SK-N-SH (cell line): ENCODE results near the gene ACACB. TPM values are rescaled to one million over a fixed set of nuclear protein-coding genes. Genes with fewer than 3 reads are reported as not detected.

Experiments
- CTCF ChIA-PET: fragments of 300-600, 350-600 bp; formaldehyde crosslinking; extraction: SDS; loops from one replicate; lab custom pipeline; 2021; lab: Yijun Ruan, JAX
- POLR2A ChIA-PET: fragments of 350-600 bp; sonication (Branson Sonifier 250); formaldehyde crosslinking; extraction: SDS; loops from one replicate; lab custom pipeline; 2020; ENCODE audit warnings: antibody characterized with exemption, inconsistent platforms; lab: Yijun Ruan, JAX
- DNase-seq: peaks from one replicate; pipeline ENCODE4 v3.0.0; 2012
- H2AFZ ChIP-seq: fragments of 200-600 bp; sonication (generic); 2 replicates; pipeline ENCODE4 v1.8.1; 2016; ENCODE audit warnings: antibody characterized with exemption, mild to moderate bottlenecking, low read depth
- H3F3A ChIP-seq: fragments of 200-600 bp; sonication (generic); replicated peaks from 2 replicates; pipeline ENCODE3; 2016; ENCODE audit warnings: antibody characterized with exemption, mild to moderate bottlenecking; ENCODE audit not compliant: insufficient read depth
- H3K27ac ChIP-seq, 2 experiments: fragments of 200-500 bp in 1 of 2; fragments of 200-600 bp in 1 of 2; sonication (Bioruptor generic) in 1 of 2; sonication (generic), shearing (Covaris generic) in 1 of 2; 2 replicates each; pipeline versions ENCODE4 v1.5.1 to v1.6.1; 2014 to 2016; ENCODE audit warnings: low read depth in 2 of 2, inconsistent platforms in 1 of 2, low read length in 1 of 2, mild to moderate bottlenecking in 1 of 2, mixed read lengths in 1 of 2
- H3K27me3 ChIP-seq: fragments of 200-600 bp; sonication (generic), shearing (Covaris generic); 2 replicates; pipeline ENCODE4 v1.6.1; 2016; ENCODE audit warnings: mixed run types; ENCODE audit not compliant: insufficient read depth
- H3K36me3 ChIP-seq, 2 experiments: fragments of 200-500 bp in 1 of 2; fragments of 200-600 bp in 1 of 2; sonication (Bioruptor generic) in 1 of 2; sonication (generic) in 1 of 2; replicated peaks in 1 of 2; 2 replicates each; pipeline versions ENCODE3 to v1.5.1; 2014 to 2016; ENCODE audit warnings: low read length in 1 of 2, mild to moderate bottlenecking in 1 of 2; ENCODE audit not compliant: insufficient read depth in 2 of 2, control insufficient read depth in 1 of 2
- H3K4me1 ChIP-seq, 2 experiments: fragments of 200-500 bp in 1 of 2; fragments of 200-600 bp in 1 of 2; sonication (Bioruptor generic) in 1 of 2; sonication (generic), shearing (Covaris generic) in 1 of 2; 2 replicates each; pipeline versions ENCODE4 v1.5.1 to v1.6.1; 2014 to 2016; ENCODE audit warnings: low read depth in 1 of 2, low read length in 1 of 2, mixed run types in 1 of 2; ENCODE audit not compliant: insufficient read depth in 2 of 2, control insufficient read depth in 1 of 2
- H3K4me2 ChIP-seq: fragments of 200-600 bp; sonication (generic), shearing (Covaris generic); 2 replicates; pipeline ENCODE4 v1.6.1; 2017; ENCODE audit warnings: mixed run types
- H3K4me3 ChIP-seq, 2 experiments: fragments of 200-500 bp in 1 of 2; fragments of 200-600 bp in 1 of 2; sonication (Bioruptor generic) in 1 of 2; sonication (generic), shearing (Covaris generic) in 1 of 2; 2 replicates each; pipeline versions ENCODE4 v1.5.1 to v1.8.1; 2014 to 2016; ENCODE audit warnings: low read depth in 2 of 2, inconsistent platforms in 1 of 2, low read length in 1 of 2, mild to moderate bottlenecking in 1 of 2, mixed read lengths in 1 of 2, moderate library complexity in 1 of 2
- H3K79me2 ChIP-seq: fragments of 200-600 bp; sonication (generic); 2 replicates; pipeline ENCODE4 v1.8.1; 2017; ENCODE audit warnings: mild to moderate bottlenecking; ENCODE audit not compliant: insufficient read depth
- H3K9ac ChIP-seq: fragments of 200-600 bp; sonication (generic); 2 replicates; pipeline ENCODE4 v1.6.1; 2017; ENCODE audit warnings: mixed run types
- H3K9me2 ChIP-seq: fragments of 200-600 bp; sonication (generic); 2 replicates; pipeline ENCODE4 v1.6.1; 2017; ENCODE audit warnings: mixed run types
- H3K9me3 ChIP-seq: fragments of 200-600 bp; sonication (generic); 2 replicates; pipeline ENCODE4 v1.6.1; 2017; ENCODE audit warnings: mixed run types, mild to moderate bottlenecking, moderate library complexity
- H4K20me1 ChIP-seq: fragments of 200-600 bp; sonication (generic); 2 replicates; pipeline ENCODE4 v1.6.1; 2017; ENCODE audit warnings: mild to moderate bottlenecking, mixed run types; ENCODE audit not compliant: insufficient read depth
- CHD2 ChIP-seq: fragments of 150-350 bp; IDR thresholded peaks from 2 replicates; pipeline ENCODE4 v1.6.1; 2018; ENCODE audit warnings: low read length; ENCODE audit not compliant: partially characterized antibody
- ELF1 ChIP-seq: IDR thresholded peaks from 2 replicates; pipeline ENCODE4 v1.4.0; 2012
- EZH2phosphoT487 ChIP-seq: fragments of 200-600 bp; sonication (generic); IDR thresholded peaks from 2 replicates; pipeline ENCODE4 v1.6.1; 2017; ENCODE audit warnings: low read depth, mixed run types, mild to moderate bottlenecking, antibody characterized with exemption, moderate library complexity, borderline replicate concordance
- GABPA ChIP-seq: IDR thresholded peaks from 2 replicates; pipeline ENCODE4 v1.4.0; 2012; ENCODE audit warnings: low read depth, mild to moderate bottlenecking
- MXI1 ChIP-seq: IDR thresholded peaks from 2 replicates; pipeline ENCODE4 v1.6.1; 2012; ENCODE audit warnings: mild to moderate bottlenecking, low read depth, low read length, improper control_type of control experiment
- NFIC ChIP-seq: IDR thresholded peaks from 2 replicates; pipeline ENCODE4 v1.4.0; 2012; ENCODE audit warnings: borderline replicate concordance
- NRF1 ChIP-seq: IDR thresholded peaks from 2 replicates; pipeline ENCODE4 v1.6.1; 2012; ENCODE audit warnings: low read depth, mild to moderate bottlenecking, low read length
- POLR2AphosphoS5 ChIP-seq: IDR thresholded peaks from 2 replicates; pipeline ENCODE4 v1.6.1; 2012; ENCODE audit warnings: low read depth, low read length
- RXRA ChIP-seq: IDR thresholded peaks from 2 replicates; pipeline ENCODE4 v1.4.0; 2012; ENCODE audit warnings: low read depth, mild to moderate bottlenecking, borderline replicate concordance
- SIN3A ChIP-seq: IDR thresholded peaks from 2 replicates; pipeline ENCODE4 v1.6.1; 2012; ENCODE audit warnings: low read depth, mild to moderate bottlenecking, low read length, moderate library complexity, borderline replicate concordance
- TAF1 ChIP-seq: IDR thresholded peaks from 2 replicates; pipeline ENCODE4 v1.6.1; 2012; ENCODE audit warnings: low read depth, mild to moderate bottlenecking, low read length, moderate library complexity, borderline replicate concordance
- TCF12 ChIP-seq: IDR thresholded peaks from 2 replicates; pipeline ENCODE4 v1.4.0; 2012
- YY1 ChIP-seq: IDR thresholded peaks from 2 replicates; pipeline ENCODE4 v1.4.0; 2012; ENCODE audit warnings: low read depth, mild to moderate bottlenecking
- WGBS: methylation state at CpG from one replicate; pipeline ENCODE4 v1.1.6; 2017; ENCODE audit warnings: low lambda C conversion rate; 5-methylcytosine and 5-hydroxymethylcytosine counted together
- polyA plus RNA-seq, 3 experiments: library from polyadenylated mRNA; depleted of rRNA; stranded (reverse); fragments of >200 nt; gene quantifications; 2 replicates each; pipeline ENCODE4 v1.2.3, GENCODE V29; 2012
- TF ChIP-seq, protein P1 (sequence below): IDR thresholded peaks from 2 replicates; pipeline ENCODE4 v1.4.0; 2012; ENCODE audit warnings: low read depth, borderline replicate concordance
- TF ChIP-seq, protein P2 (sequence below): fragments of 200-600 bp; sonication (generic); IDR thresholded peaks from 2 replicates; pipeline ENCODE4 v1.6.1; 2017; ENCODE audit warnings: antibody characterized with exemption, mild to moderate bottlenecking, moderate library complexity
- TF ChIP-seq, protein P3 (sequence below): IDR thresholded peaks from 2 replicates; pipeline ENCODE4; 2012
- TF ChIP-seq, protein P4 (sequence below): IDR thresholded peaks from 2 replicates; pipeline ENCODE4 v1.6.1; 2012; ENCODE audit warnings: mild to moderate bottlenecking, low read depth, low read length, moderate library complexity
- TF ChIP-seq, protein P5 (sequence below): IDR thresholded peaks from 2 replicates; pipeline ENCODE4 v1.4.0; 2012; ENCODE audit warnings: low read depth

The ACACB gene
- polyA plus RNA-seq, 1 of the 3 experiments (the other 2 are of a cell fraction): 6.1 TPM

DNA sequence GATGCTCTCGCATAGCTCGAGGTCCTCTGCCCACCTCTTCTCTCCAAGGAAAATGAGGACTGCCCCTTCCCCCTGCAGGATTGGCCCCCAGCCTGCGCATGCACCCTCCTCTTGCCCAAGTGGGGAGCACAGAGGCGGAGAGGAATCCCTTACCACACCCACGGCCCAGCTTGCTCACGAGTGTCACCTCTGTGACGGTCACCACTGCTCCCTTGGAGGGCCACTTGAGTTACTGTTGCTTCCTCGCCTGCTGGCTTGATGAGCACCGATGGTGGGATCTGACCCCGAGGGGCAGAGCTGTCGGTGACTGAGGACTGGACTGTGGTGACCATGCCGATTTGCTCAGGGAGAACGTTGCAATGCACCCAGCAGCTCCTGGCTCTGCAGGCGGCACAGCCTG lies 151.0 kb downstream of the ACACB start:
- Histone ChIP-seq H3K36me3 (peaks cover 0 to 4% of the 10 kb centered on the region in 2 experiments), H3K9ac (no peak overlapping the region), H3K9me3 (no peaks in the 10 kb centered on the region), H3K9me2 (no peaks in the 10 kb centered on the region), H2AFZ (no peak overlapping the region), H3K79me2 (no peaks in the 10 kb centered on the region), H3K4me3 (no peak overlapping the region), H3F3A (no peaks in the 10 kb centered on the region), H3K27me3 (no peaks in the 10 kb centered on the region), H4K20me1 (no peaks in the 10 kb centered on the region), H3K4me2 (no peak overlapping the region), H3K27ac (no peak overlapping the region), H3K4me1 (peaks cover 0 to 8% of the 10 kb centered on the region in 2 experiments; a peak in 1 of 4 replicates)
- DNase-seq: no peak
- TF ChIP-seq, protein P1, sequence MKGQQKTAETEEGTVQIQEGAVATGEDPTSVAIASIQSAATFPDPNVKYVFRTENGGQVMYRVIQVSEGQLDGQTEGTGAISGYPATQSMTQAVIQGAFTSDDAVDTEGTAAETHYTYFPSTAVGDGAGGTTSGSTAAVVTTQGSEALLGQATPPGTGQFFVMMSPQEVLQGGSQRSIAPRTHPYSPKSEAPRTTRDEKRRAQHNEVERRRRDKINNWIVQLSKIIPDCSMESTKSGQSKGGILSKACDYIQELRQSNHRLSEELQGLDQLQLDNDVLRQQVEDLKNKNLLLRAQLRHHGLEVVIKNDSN: no peak
- TF ChIP-seq NFIC (no peak), MXI1 (no peak), YY1 (no peak), EZH2phosphoT487 (no peak)
- TF ChIP-seq, protein P2, sequence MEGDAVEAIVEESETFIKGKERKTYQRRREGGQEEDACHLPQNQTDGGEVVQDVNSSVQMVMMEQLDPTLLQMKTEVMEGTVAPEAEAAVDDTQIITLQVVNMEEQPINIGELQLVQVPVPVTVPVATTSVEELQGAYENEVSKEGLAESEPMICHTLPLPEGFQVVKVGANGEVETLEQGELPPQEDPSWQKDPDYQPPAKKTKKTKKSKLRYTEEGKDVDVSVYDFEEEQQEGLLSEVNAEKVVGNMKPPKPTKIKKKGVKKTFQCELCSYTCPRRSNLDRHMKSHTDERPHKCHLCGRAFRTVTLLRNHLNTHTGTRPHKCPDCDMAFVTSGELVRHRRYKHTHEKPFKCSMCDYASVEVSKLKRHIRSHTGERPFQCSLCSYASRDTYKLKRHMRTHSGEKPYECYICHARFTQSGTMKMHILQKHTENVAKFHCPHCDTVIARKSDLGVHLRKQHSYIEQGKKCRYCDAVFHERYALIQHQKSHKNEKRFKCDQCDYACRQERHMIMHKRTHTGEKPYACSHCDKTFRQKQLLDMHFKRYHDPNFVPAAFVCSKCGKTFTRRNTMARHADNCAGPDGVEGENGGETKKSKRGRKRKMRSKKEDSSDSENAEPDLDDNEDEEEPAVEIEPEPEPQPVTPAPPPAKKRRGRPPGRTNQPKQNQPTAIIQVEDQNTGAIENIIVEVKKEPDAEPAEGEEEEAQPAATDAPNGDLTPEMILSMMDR: no peak
- TF ChIP-seq, protein P3, sequence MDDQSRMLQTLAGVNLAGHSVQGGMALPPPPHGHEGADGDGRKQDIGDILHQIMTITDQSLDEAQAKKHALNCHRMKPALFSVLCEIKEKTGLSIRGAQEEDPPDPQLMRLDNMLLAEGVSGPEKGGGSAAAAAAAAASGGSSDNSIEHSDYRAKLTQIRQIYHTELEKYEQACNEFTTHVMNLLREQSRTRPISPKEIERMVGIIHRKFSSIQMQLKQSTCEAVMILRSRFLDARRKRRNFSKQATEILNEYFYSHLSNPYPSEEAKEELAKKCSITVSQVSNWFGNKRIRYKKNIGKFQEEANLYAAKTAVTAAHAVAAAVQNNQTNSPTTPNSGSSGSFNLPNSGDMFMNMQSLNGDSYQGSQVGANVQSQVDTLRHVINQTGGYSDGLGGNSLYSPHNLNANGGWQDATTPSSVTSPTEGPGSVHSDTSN: no peak
- ChIA-PET POLR2A (no interaction called here), CTCF (interaction anchor here (8.2 to 9.6 kb wide), 2 partner anchors 115 to 123 kb away, joined by 124 to 127 read pairs; no protein-coding TSS in a partner anchor)
- 84% methylated on average over 13 of the region's 14 CpGs for WGBS

DNA sequence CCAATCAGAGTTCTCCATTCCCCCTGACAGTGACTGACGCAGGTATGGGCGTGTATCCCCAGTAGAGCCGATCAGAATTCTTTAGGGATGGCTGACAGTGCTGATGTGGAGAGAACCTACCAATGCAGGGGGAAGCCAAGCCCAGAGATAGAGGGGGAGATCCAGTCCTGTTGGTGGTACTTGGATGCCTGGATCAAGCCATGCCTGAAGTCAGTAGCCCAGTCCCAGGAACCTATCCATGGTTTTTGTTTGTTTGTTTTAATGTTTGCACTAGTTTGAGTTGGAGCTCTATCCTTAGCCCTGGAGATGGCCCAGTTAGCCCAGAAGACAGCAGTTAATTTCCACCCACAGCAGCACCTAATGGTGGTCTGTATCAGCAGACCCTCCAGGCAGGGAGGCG lies 152.5 kb downstream of the ACACB start:
- Histone ChIP-seq H3K27ac (no peak overlapping the region), H3K9me3 (no peaks in the 10 kb centered on the region), H3K4me3 (no peak overlapping the region), H4K20me1 (no peaks in the 10 kb centered on the region), H3K27me3 (no peaks in the 10 kb centered on the region), H3K9me2 (no peaks in the 10 kb centered on the region), H3K36me3 (no peaks in the 10 kb centered on the region), H3K9ac (no peak overlapping the region), H3K4me2 (no peak overlapping the region), H3K4me1 (peaks cover 0 to 8% of the 10 kb centered on the region in 2 experiments; a peak in 1 of 4 replicates), H3F3A (no peaks in the 10 kb centered on the region), H3K79me2 (no peaks in the 10 kb centered on the region), H2AFZ (no peak overlapping the region)
- TF ChIP-seq, protein P1: no peak
- TF ChIP-seq GABPA: no peak
- TF ChIP-seq, protein P4, sequence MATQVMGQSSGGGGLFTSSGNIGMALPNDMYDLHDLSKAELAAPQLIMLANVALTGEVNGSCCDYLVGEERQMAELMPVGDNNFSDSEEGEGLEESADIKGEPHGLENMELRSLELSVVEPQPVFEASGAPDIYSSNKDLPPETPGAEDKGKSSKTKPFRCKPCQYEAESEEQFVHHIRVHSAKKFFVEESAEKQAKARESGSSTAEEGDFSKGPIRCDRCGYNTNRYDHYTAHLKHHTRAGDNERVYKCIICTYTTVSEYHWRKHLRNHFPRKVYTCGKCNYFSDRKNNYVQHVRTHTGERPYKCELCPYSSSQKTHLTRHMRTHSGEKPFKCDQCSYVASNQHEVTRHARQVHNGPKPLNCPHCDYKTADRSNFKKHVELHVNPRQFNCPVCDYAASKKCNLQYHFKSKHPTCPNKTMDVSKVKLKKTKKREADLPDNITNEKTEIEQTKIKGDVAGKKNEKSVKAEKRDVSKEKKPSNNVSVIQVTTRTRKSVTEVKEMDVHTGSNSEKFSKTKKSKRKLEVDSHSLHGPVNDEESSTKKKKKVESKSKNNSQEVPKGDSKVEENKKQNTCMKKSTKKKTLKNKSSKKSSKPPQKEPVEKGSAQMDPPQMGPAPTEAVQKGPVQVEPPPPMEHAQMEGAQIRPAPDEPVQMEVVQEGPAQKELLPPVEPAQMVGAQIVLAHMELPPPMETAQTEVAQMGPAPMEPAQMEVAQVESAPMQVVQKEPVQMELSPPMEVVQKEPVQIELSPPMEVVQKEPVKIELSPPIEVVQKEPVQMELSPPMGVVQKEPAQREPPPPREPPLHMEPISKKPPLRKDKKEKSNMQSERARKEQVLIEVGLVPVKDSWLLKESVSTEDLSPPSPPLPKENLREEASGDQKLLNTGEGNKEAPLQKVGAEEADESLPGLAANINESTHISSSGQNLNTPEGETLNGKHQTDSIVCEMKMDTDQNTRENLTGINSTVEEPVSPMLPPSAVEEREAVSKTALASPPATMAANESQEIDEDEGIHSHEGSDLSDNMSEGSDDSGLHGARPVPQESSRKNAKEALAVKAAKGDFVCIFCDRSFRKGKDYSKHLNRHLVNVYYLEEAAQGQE: no peak
- TF ChIP-seq TAF1: no peak
- TF ChIP-seq ELF1: no peak
- no peak for TF ChIP-seq TCF12
- no peak for TF ChIP-seq NRF1
- no peak for TF ChIP-seq RXRA
- no peak for TF ChIP-seq SIN3A
- TF ChIP-seq, protein P5, sequence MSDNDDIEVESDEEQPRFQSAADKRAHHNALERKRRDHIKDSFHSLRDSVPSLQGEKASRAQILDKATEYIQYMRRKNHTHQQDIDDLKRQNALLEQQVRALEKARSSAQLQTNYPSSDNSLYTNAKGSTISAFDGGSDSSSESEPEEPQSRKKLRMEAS: no peak
- no peak for TF ChIP-seq NFIC
- no peak for TF ChIP-seq YY1
- no peak for TF ChIP-seq POLR2AphosphoS5
- no peak for TF ChIP-seq CHD2
- 87% methylated on average over 4 of the region's 4 CpGs for WGBS
- POLR2A ChIA-PET: no interaction called here
- no peak for DNase-seq
- CTCF ChIA-PET: interaction anchor here (9.6 kb wide), 1 partner anchor 113 kb away, joined by 127 read pairs; no protein-coding TSS in a partner anchor
